Activated effector memory CD4-positive, alpha-beta T cell treated with Interleukin-2 at 50 U/mL for 16 hours (primary cell): Measurements from ENCODE around the gene DPYSL4.
A peak's percentile ranks its signal among the peaks of the same experiment; 100 is the strongest.
"Not testable (repeated sequence)": the region's sequence is repeated elsewhere in the genome, so short reads cannot be mapped to it uniquely, and the experiment has no call there.

Experiments
- DNase-seq: peaks from one replicate; pipeline ENCODE4 v3.0.0-alpha.2; 2020

DPYSL4 gene

GRCh38 chr10:132209130-132209529, 22.4 kb downstream of the DPYSL4 start:
- no peak for DNase-seq

- DNase-seq = no peak
These were observed 23.3 kb downstream of the DPYSL4 start for GRCh38 chr10:132209978-132210530.

- no peak for DNase-seq
These were observed 24.0 kb downstream of the DPYSL4 start for GRCh38 chr10:132210766-132211165.

GRCh38 chr10:132211246-132211645, 24.5 kb downstream of the DPYSL4 start:
- DNase-seq = no peak

GRCh38 chr10:132212816-132213215, 26.1 kb downstream of the DPYSL4 start:
- DNase-seq = no peak

DNA sequence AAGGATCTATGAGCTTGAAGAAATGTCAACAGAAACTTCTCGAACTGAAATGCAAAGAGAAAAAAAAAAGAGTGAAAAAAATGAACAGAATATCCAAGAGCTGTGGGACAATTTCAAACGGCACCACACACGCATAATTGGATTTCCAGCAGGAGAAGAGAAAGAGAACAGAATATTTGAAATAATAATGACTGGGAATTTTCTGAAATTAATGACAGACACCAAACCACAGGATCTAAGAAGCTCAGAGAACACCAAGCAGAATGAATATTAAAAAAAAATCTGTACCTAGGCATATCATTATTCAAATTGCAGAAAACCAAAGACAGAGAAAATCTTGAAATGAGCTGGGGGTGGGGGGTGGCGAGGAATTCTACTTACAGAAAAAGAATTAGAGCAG, 27.2 kb downstream of the DPYSL4 start:
- no peak for DNase-seq

GRCh38 chr10:132216441-132216840, 29.7 kb downstream of the DPYSL4 start:
- DNase-seq = not testable (repeated sequence)

GRCh38 chr10:132219486-132219885, 32.7 kb downstream of the DPYSL4 start:
- no peak for DNase-seq

- no peak for DNase-seq
These were observed 33.3 kb downstream of the DPYSL4 start for GRCh38 chr10:132220061-132220460.

- DNase-seq = not testable (repeated sequence)
These were observed 34.2 kb downstream of the DPYSL4 start for GRCh38 chr10:132220996-132221395.

GRCh38 chr10:132222726-132223125, 36.0 kb downstream of the DPYSL4 start:
- no peak for DNase-seq

- DNase-seq = peak; percentile 42
These were observed 36.4 kb downstream of the DPYSL4 start for GRCh38 chr10:132223156-132223590.

DNA sequence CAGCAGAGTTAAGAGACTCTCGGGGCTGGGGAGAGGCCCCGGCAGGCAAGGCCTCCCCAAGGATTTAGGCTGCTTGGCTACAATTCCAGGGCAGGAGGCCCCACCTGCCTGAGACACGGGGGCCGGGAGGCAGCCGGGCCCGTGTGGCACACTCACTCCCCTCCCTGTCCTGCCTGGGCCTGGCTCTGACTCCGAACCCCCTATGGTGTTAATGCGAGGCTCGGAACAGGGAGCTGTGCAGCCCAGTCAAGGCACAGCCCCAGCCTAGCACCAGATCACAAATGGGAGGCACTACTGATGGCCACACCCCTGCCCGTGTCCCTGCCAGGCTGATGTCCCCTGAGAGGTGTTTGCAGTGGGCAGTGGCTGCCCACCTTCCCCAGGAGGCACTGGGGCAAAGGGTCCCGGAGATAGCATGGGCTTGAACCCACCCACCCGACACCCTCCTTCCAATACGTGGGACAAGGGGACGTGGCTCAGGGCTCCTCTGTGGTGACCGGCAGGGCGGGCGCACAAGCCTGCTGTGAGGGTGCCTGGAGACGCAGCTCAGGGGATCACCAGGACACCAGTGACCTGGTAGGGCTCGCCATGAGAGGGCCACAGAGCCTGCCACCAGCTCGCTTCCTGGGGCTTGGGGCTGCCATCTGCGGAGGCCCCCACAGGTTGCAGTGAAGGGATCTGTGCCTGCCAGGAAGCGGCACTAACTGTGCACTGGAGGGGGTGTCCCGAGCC, 37.0 kb downstream of the DPYSL4 start:
- DNase-seq = no peak

DNA sequence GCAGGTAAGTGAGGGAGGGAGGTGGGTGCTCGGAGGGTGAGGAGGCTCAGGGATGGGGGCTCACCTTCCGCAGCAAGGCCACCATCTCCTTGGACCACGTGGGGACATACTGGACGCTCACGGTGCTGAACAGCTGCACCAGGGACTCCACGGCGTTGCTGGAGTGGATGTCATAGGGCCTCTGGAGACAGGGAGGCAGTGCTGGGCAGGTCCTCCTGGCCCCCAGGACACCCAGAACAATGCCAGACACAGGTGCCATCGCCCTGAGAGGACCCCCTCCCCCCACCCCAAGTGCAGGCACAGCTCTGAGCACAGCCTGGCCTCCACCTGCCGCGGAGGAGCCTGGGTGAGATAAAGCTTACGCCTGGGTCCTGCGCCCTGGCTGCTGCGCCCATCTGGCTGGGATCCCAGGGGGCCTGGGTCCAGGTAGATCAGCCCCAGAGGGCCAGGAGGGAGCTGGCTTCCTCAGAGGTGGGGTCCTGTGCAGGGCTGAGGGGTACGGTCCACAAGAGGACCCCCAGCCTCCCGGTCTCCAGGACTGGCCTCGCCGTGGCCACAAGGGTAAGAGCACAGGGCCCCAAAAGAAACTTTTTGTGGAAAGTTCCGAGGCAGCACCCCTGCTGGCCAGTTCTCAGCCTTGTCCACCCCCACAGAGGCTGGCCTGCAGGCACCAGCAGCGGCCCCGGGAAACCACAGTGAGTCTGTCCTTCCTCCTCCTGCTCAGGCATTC, 37.8 kb downstream of the DPYSL4 start:
- no peak for DNase-seq

DNA sequence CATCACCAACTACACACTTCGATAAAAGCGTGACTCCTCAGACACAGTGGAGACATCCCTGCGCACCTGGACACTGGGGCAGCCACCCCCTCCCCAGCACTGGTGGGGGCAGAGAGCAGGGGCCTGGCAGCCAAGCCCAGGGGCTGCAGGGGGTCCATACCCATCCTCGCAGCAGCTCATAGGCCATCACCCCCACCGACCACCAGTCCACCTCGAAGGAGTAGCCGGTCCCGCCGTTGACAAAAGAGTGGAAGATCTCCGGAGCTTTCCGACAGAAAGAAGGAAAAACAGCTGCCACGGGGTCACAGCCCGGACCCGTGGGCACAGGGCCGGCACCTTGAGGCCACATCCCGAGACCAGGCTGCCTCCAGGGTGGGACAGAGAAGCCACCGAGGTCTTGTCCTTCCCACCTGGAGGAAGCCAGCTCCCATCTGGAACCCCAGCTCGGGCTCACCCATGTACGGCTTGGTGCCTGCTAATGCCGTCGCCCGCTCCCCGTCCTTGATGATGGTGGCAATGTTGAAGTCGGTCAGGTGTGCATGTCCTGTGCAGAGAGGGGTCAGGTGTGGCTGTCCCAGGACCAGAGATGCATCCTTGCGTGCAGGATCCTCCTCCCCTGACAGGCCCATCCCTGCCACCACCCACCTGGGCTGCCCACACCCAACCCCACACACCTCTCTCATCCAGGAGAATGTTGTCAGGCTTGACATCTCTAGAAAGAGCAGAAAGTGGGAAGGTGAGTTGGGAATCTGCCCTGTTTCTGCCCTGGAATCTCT, 38.5 kb downstream of the DPYSL4 start:
- no peak for DNase-seq

DNA sequence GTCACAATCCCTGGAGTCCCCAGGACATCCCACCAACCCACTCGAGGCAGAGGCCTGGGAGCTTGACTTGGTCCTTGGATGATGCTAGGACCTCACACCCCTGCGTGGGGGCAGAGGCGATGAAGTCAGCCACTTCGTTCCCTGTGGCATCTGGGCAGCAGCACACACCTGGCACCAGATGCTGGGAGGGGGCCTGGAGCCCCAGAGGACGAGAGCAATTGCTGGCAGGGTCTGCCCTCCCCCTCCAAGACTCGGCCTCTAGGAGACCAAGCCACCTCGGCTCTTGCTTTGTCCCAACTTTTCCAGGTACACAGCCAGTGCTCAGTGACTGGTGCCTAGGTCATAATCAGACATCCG, 39.1 kb downstream of the DPYSL4 start:
- no peak for DNase-seq

DNA sequence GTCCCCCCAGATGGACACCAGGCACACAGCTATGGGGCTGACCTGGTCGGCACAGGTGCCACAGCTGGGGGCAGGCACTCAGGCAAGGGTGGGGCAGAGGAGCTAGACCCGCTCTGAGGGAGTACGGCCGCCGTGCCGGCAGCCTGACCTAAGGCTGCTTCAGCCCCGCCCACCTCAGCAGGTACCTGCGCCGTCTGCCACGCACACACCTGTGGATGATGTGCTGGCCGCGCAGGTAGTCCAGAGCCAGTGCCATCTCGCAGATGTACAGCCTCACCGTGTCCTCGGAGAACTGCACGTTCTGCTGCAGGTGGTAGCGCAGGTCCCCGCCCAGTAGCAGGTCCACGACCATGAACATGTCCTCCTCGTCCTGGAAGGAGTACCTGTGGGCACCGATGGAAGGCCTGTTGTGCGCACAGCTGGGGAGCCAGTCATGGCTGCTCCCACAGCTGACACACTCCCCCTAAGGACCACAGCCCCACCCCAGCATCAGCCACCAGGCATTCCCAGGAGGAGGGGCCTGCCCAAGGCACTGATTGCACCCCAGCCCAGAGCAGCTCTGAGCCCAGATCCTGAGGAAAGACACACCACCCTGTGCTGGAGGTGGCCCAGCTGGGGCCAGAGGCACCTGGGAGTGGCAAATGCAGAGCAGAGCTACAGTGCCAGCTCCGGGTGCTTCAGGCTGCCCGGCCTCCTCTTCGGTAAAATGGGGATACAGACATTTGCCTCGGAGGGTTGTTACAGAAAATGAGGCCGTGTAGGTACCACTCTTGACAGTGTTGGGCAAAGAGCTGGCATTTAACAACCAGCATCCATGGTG, 40.0 kb downstream of the DPYSL4 start:
- no peak for DNase-seq

DNA sequence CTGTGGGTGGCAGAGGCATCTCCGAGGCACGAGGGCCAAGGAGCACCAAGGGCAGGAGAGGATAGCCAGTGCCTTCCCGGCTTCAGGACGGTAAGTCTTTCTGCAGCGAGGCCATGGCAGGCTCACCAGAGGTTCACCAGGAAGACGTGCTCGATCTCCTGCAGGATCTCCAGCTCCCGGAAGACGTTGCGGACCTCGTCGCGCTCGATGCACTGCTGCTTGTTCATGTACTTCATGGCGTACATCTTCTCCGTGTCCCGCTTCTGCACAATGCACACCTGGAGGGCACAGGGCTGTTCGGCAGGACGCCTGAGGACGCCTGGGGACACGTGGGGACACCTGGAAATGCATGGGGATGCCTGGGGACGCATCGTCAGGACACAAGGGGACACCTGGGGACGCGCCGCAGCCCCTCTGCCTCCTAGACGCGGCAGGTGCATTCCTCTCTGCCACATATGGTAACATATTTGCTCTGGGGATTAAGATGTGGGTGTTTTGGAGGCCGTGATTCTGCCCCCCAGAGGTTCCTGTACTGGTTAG, 41.2 kb downstream of the DPYSL4 start:
- no peak for DNase-seq

- DNase-seq = no peak
These were observed 41.9 kb downstream of the DPYSL4 start for GRCh38 chr10:132228616-132229015.

GRCh38 chr10:132229096-132229495, 42.3 kb downstream of the DPYSL4 start:
- DNase-seq = no peak

- DNase-seq = peak; percentile 32
These were observed 43.2 kb downstream of the DPYSL4 start for GRCh38 chr10:132229834-132230556.
